GM12878 (cell line): Measurements from ENCODE around the gene VWA3A. TPM values are rescaled to one million over a fixed set of nuclear protein-coding genes. Genes with fewer than 3 reads are reported as not detected.

Source experiments
- ATAC-seq: fragments of 200-7000 bp; cut with Tn5 transposase; 3 replicates; pipeline ENCODE4 v1.9.1; 2020; ENCODE audit warnings: mild to moderate bottlenecking, moderate library complexity
- BruUV-seq: library from RNA; stranded (reverse); fragments of 400-500 nt; replicated peaks from 2 replicates; lab custom pipeline; 2021; lab: Mats Ljungman, UMichigan
- CTCF ChIA-PET: fragments of 300-600 bp; sonication (Branson Sonifier 250); formaldehyde crosslinking; extraction: SDS; loops from one replicate; lab custom pipeline; 2021; ENCODE audit warnings: inconsistent platforms; lab: Yijun Ruan, JAX
- POLR2A ChIA-PET: fragments of 350-600 bp; formaldehyde crosslinking; extraction: SDS; loops from one replicate; lab custom pipeline; 2021; ENCODE audit warnings: inconsistent platforms; lab: Charles Lee
- RAD21 ChIA-PET: fragments of 300-600 bp; sonication (Branson Sonifier 250); formaldehyde crosslinking; loops from one replicate; lab custom pipeline; 2023; ENCODE audit warnings: antibody characterized with exemption; ENCODE audit not compliant: unreplicated experiment; lab: Charles Lee
- SMC1A ChIA-PET: fragments of 300-600 bp; sonication (Branson Sonifier 250); formaldehyde crosslinking; loops from one replicate; lab custom pipeline; 2023; ENCODE audit not compliant: unreplicated experiment, uncharacterized antibody; lab: Charles Lee
- DNase-seq: peaks from one replicate; pipeline ENCODE4 v3.0.0-alpha.2; 2011; ENCODE audit warnings: low read depth, low spot score
- FAIRE-seq: peaks from 3 replicates; lab custom pipeline; 2011; peaks lifted over from hg19 to GRCh38; lab: Jason Lieb, UNC
- H2AFZ ChIP-seq: 2 replicates; pipeline ENCODE4 v1.6.0; 2011; ENCODE audit warnings: low read depth, low read length, control low read depth; ENCODE audit not compliant: control insufficient read depth
- H3K27ac ChIP-seq: 2 replicates; pipeline ENCODE4 v1.5.1; 2011; ENCODE audit warnings: control low read depth; ENCODE audit not compliant: control insufficient read depth, insufficient read depth
- H3K27me3 ChIP-seq, 2 experiments: replicated peaks in 1 of 2; 2 replicates each; pipeline versions ENCODE4 v1.6.0 to v1.6.1; 2011; ENCODE audit warnings: low read length in 1 of 2; ENCODE audit not compliant: control insufficient read depth in 2 of 2, insufficient read depth in 2 of 2
- H3K36me3 ChIP-seq, 2 experiments: 2 replicates each; pipeline ENCODE4 v1.5.1; 2011; ENCODE audit warnings: low read length in 1 of 2; ENCODE audit not compliant: control insufficient read depth in 2 of 2, insufficient read depth in 2 of 2
- H3K4me1 ChIP-seq: 2 replicates; pipeline ENCODE4 v1.6.1; 2011; ENCODE audit warnings: mild to moderate bottlenecking, low read length, moderate library complexity, mixed read lengths; ENCODE audit not compliant: control insufficient read depth, insufficient read depth
- H3K4me2 ChIP-seq: 2 replicates; pipeline ENCODE4 v1.6.0; 2011; ENCODE audit warnings: control low read depth; ENCODE audit not compliant: control insufficient read depth, insufficient read depth
- H3K4me3 ChIP-seq: fragments of 200-600 bp; sonication (generic); 2 replicates; pipeline ENCODE4 v1.5.1; 2016
- H3K79me2 ChIP-seq: 2 replicates; pipeline ENCODE4 v1.6.0; 2011; ENCODE audit warnings: low read length; ENCODE audit not compliant: control insufficient read depth, insufficient read depth
- H3K9ac ChIP-seq: 2 replicates; pipeline ENCODE4 v1.8.0; 2011; ENCODE audit warnings: low read length, control low read depth, mixed read lengths; ENCODE audit not compliant: control insufficient read depth, insufficient read depth
- H3K9me3 ChIP-seq: replicated peaks from 3 replicates; pipeline ENCODE4 v1.5.1; 2011; ENCODE audit warnings: mild to moderate bottlenecking, low read length; ENCODE audit not compliant: control insufficient read depth, insufficient read depth
- H4K20me1 ChIP-seq: 2 replicates; pipeline ENCODE4 v1.6.0; 2011; ENCODE audit not compliant: control insufficient read depth, insufficient read depth
- CBX3 ChIP-seq: fragments of 200-600 bp; sonication (generic); IDR thresholded peaks from 2 replicates; pipeline ENCODE4 v1.6.1; 2016; ENCODE audit warnings: low read depth, borderline replicate concordance
- EZH2 ChIP-seq: IDR thresholded peaks from 2 replicates; pipeline ENCODE4 v1.6.1; 2012; ENCODE audit warnings: low read depth, mild to moderate bottlenecking, control low read depth, inconsistent platforms, low read length, borderline replicate concordance; ENCODE audit not compliant: control insufficient read depth
- FOS ChIP-seq: IDR thresholded peaks from 3 replicates; pipeline ENCODE4 v1.6.1; 2011; ENCODE audit warnings: borderline replicate concordance; ENCODE audit not compliant: insufficient read length; ENCODE audit errors: extremely low read depth
- KAT2A ChIP-seq: conservative IDR thresholded peaks from 2 replicates; pipeline ENCODE4 v1.6.1; 2011; ENCODE audit warnings: low read depth, low read length; ENCODE audit not compliant: control insufficient read depth
- KDM1A ChIP-seq: fragments of 200-600 bp; sonication (generic); IDR thresholded peaks from 2 replicates; pipeline ENCODE4 v1.6.1; 2016; ENCODE audit warnings: borderline replicate concordance
- MXI1 ChIP-seq: fragments of 150-350 bp; IDR thresholded peaks from 2 replicates; pipeline ENCODE4 v1.6.1; 2011; ENCODE audit warnings: low read depth, mild to moderate bottlenecking, inconsistent platforms, low read length, improper control_type of control experiment
- RCOR1 ChIP-seq: conservative IDR thresholded peaks from 2 replicates; pipeline ENCODE4 v1.6.1; 2012; ENCODE audit warnings: low read depth, low read length, improper control_type of control experiment
- SMAD5 ChIP-seq: IDR thresholded peaks from 2 replicates; pipeline ENCODE4 v1.6.1; 2016; ENCODE audit warnings: antibody characterized with exemption, low read depth
- SMC3 ChIP-seq: IDR thresholded peaks from 2 replicates; pipeline ENCODE4 v1.6.1; 2011; ENCODE audit warnings: low read length, improper control_type of control experiment, borderline replicate concordance
- STAT3 ChIP-seq: IDR thresholded peaks from 2 replicates; pipeline ENCODE4 v1.6.1; 2011; ENCODE audit warnings: low read depth, low read length, improper control_type of control experiment
- TCF7 ChIP-seq: IDR thresholded peaks from 2 replicates; pipeline ENCODE4 v1.6.1; 2014; ENCODE audit warnings: antibody characterized with exemption, borderline replicate concordance
- WRNIP1 ChIP-seq: IDR thresholded peaks from 2 replicates; pipeline ENCODE4 v1.6.1; 2011; ENCODE audit warnings: low read depth, low read length, improper control_type of control experiment, borderline replicate concordance
- ZNF207 ChIP-seq: fragments of 450-650 bp; IDR thresholded peaks from 2 replicates; pipeline ENCODE4 v1.6.1; 2014; ENCODE audit warnings: antibody characterized with exemption, mild to moderate bottlenecking, borderline replicate concordance
- WGBS: methylation state at CpG from one replicate; pipeline ENCODE4 v1.1.6; 2016; ENCODE audit warnings: low lambda C conversion rate; ENCODE audit not compliant: insufficient replicate concordance, insufficient coverage; ENCODE audit errors: missing lambda C conversion rate; 5-methylcytosine and 5-hydroxymethylcytosine counted together
- in situ Hi-C: fragments of 300-500 bp; cut with MboI; formaldehyde crosslinking; loops from 9 replicates; pipeline ENCODE4 v1.14.3; 2018; ENCODE audit warnings: mixed read lengths
- intact Hi-C: fragments of 100-400 bp; cut with micrococcal nuclease; formaldehyde crosslinking; loops from one replicate; pipeline ENCODE4 v1.14.2; 2022; ENCODE audit not compliant: unreplicated experiment
- polyA plus RNA-seq, 11 experiments: library from polyadenylated mRNA; depleted of rRNA in 4 of 11; unstranded in 6 of 11; stranded (reverse) in 5 of 11; fragments of >200 nt; fragmentation: Nextera tagmentation in 4 of 11; fragmentation: Illumina TruSeq in 1 of 11; extraction: Ambion mirVana in 4 of 11; extraction: Trizol in 1 of 11; gene quantifications; 1 replicate in 1 of 11; 2 replicates in 10 of 11; pipeline versions ENCODE4 v1.2.1 to v1.2.3, GENCODE V29; 2011 to 2016; ENCODE audit warnings: inconsistent platforms in 2 of 11, missing spikeins in 2 of 11, low read depth in 1 of 11
- total RNA-seq, 4 experiments: library from RNA; depleted of rRNA in 3 of 4; stranded (reverse); fragments of >200 nt in 3 of 4; fragmentation: Illumina TruSeq in 1 of 4; extraction: Trizol in 1 of 4; gene quantifications; 2 replicates each; pipeline versions ENCODE4 v1.2.1 to v1.2.3, GENCODE V29; 2013 to 2021
- TF ChIP-seq, protein P1 (sequence below): IDR thresholded peaks from 2 replicates; pipeline ENCODE4 v1.6.1; 2011; ENCODE audit warnings: low read depth, mild to moderate bottlenecking, low read length, moderate library complexity, borderline replicate concordance; ENCODE audit errors: extremely low read depth
- TF ChIP-seq, protein P2 (sequence below): fragments of 450-650 bp; IDR thresholded peaks from 2 replicates; pipeline ENCODE4 v1.6.1; 2017; ENCODE audit warnings: low read depth, mild to moderate bottlenecking, moderate library complexity

Gene VWA3A
- total and polyA plus RNA-seq, 10 of the 15 experiments (the other 5 are each of a cell fraction or from before 2014, with no cell fraction given), result 0.01 TPM; not detected in 9

DNA sequence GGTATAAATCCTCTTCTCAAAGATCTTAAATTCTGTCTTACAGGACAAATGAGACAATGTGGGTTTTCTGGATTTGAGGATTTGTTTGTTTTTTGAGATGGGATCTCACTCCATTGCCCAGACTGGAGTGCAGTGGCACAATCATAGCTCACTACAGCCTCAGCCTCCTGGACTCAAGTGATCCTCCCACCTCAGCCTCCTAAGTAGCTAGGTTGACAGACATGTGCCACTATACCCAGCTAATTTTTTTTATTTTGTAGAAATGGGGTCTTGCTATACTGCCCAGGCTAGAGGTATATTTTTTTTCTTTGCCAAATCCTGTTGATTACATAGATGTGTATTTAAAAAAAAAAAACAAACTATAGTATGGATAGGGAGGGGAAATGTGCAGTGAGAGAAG is 38.2 kb downstream of the VWA3A start:
- no peak overlapping the region for H3K27ac ChIP-seq
- no TSS peak for BruUV-seq
- in situ Hi-C loops (loop anchor here (5.0 kb wide), 1 partner anchor 52 kb away; no protein-coding TSS in a partner anchor), intact Hi-C loops (no loop called here)
- ATAC-seq (no peak), FAIRE-seq (no peak), DNase-seq (no peak)
- ChIA-PET POLR2A (no interaction called here), RAD21 (no interaction called here), CTCF (interaction anchor here (0.7 kb wide), 1 partner anchor 489 kb away, joined by 3 read pairs; no protein-coding TSS in a partner anchor), SMC1A (no interaction called here)
- no peaks in the 10 kb centered on the region for H3K36me3 ChIP-seq
- H4K20me1 ChIP-seq, result no peaks in the 10 kb centered on the region
- TF ChIP-seq KDM1A (no peak), MXI1 (no peak), SMC3 (no peak), EZH2 (no peak)
- TF ChIP-seq, protein P1, sequence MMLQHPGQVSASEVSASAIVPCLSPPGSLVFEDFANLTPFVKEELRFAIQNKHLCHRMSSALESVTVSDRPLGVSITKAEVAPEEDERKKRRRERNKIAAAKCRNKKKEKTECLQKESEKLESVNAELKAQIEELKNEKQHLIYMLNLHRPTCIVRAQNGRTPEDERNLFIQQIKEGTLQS, result no peak
- H3K4me3 ChIP-seq, result no peak overlapping the region
- no peaks in the 10 kb centered on the region for H3K79me2 ChIP-seq
- no peak overlapping the region for H2AFZ ChIP-seq
- H3K9me3 ChIP-seq, result no peaks in the 10 kb centered on the region
- H3K9ac ChIP-seq, result no peak overlapping the region
- no peaks in the 10 kb centered on the region for H3K27me3 ChIP-seq
- no peaks in the 10 kb centered on the region for H3K4me1 ChIP-seq
- no peak overlapping the region for H3K4me2 ChIP-seq

DNA sequence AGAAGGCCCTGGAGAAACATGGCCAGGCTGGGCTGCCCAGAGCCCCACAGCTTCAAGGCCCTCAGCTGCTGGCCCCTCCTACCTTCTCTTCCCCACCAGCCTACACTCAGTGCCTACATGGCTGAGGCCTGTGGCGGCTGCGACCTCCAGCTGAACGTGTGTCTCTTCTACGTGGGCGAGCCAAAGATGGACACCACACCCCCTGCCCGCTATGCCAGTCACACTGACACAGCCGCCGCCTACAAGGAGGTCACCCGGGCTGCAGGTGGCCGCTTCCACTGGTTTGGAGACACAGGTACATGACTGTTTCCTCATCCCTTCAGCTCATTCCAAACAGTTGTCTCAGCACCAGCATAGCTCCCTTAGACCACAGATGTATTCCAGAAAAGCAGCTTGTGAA is 40.5 kb downstream of the VWA3A start:
- BruUV-seq, result no TSS peak
- Histone ChIP-seq H3K4me2 (no peak overlapping the region), H3K27me3 (no peaks in the 10 kb centered on the region), H3K4me3 (no peak overlapping the region), H3K4me1 (no peaks in the 10 kb centered on the region), H3K9ac (no peak overlapping the region), H3K9me3 (no peaks in the 10 kb centered on the region), H3K79me2 (no peaks in the 10 kb centered on the region), H3K36me3 (no peaks in the 10 kb centered on the region), H2AFZ (no peak overlapping the region), H4K20me1 (no peaks in the 10 kb centered on the region), H3K27ac (no peak overlapping the region)
- ATAC-seq (no peak), DNase-seq (no peak), FAIRE-seq (no peak)
- in situ Hi-C loops (loop anchor here (5.0 kb wide), 1 partner anchor 50 kb away; no protein-coding TSS in a partner anchor), intact Hi-C loops (no loop called here)
- ChIA-PET RAD21 (interaction anchor here (0.6 kb wide), 1 partner anchor 1377 kb away, joined by 3 read pairs; no protein-coding TSS in a partner anchor), POLR2A (no interaction called here), CTCF (no interaction called here), SMC1A (interaction anchor here (0.7 kb wide), 1 partner anchor 56 kb away, joined by 3 read pairs; no protein-coding TSS in a partner anchor)
- WGBS, result 48% methylated on average over 10 of the region's 10 CpGs
- TF ChIP-seq, protein P2, sequence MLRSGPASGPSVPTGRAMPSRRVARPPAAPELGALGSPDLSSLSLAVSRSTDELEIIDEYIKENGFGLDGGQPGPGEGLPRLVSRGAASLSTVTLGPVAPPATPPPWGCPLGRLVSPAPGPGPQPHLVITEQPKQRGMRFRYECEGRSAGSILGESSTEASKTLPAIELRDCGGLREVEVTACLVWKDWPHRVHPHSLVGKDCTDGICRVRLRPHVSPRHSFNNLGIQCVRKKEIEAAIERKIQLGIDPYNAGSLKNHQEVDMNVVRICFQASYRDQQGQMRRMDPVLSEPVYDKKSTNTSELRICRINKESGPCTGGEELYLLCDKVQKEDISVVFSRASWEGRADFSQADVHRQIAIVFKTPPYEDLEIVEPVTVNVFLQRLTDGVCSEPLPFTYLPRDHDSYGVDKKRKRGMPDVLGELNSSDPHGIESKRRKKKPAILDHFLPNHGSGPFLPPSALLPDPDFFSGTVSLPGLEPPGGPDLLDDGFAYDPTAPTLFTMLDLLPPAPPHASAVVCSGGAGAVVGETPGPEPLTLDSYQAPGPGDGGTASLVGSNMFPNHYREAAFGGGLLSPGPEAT, result no peak
- no peak for TF ChIP-seq CBX3
- TF ChIP-seq ZNF207, result no peak
- TF ChIP-seq SMC3, result no peak
- TF ChIP-seq KAT2A, result no peak
- no peak for TF ChIP-seq TCF7
- no peak for TF ChIP-seq RCOR1
- TF ChIP-seq WRNIP1, result no peak
- TF ChIP-seq FOS, result no peak
- TF ChIP-seq SMAD5, result no peak
- TF ChIP-seq STAT3, result no peak
